ENCODE data around the gene BNC1.
"Not testable (repeated sequence)": the region's sequence is repeated elsewhere in the genome, so short reads cannot be mapped to it uniquely, and the experiment has no call there.

BNC1 gene

DNA sequence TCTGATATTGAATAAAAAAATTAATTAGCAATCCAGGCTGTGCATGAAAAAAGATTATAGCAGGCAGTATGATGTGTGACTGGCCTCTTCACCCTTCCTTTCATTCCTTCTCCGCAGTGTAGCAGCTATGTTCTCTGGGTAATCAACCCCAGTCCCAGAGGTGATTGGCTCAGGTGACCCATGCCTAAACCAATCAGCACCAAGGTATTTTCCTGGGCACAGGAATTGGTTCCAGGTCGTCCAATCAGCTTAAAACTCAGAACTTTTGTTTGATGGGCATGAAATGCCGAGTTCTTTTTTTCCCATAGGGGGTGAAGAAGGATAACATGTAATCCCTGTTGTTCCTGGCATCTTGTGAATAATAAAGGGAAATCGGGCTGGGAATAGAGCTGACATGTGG is 5.8 kb upstream of the BNC1 start:
- DNase-seq: no peak

DNA sequence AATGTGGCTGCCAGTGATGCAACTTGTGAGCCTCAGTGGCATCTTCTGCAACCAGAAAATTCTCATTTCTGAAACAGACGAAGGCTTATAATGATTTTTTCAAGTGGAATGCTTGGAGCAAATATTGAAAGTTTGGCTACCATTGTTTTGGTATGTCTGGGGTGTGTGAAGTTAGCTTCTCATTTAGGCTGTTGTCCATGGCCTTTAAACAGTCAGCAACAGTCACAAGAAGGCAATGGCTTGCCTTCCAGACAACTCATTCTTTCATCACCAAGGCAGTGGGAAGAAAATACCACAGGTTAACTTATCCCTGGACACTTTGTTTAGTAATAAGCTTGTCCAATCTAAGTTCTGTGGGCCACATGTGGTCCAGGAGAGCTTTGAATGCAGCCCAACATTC is 4.7 kb upstream of the BNC1 start:
- DNase-seq: no peak

DNA sequence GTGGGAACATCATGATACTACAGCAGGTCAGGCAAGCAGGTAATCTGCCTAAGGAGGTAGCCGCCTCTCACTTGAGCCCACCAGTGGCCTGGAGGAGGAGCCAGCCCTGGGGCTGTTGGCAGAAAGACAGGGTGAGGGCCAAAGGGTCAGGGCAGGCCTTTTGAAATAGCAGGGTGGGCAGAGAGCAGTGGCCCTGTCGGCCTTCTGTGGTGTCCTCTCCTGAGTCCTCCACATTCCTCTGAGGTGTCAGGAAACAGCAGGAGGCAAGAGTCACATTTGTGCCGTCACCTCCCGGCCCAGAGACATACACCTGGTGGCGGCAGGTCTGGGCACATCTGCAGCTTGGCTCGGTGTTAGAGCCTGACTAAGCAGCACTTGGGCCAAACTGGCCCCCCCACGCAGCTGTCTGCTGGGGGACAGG is 3.9 kb upstream of the BNC1 start:
- DNase-seq: no peak

DNA sequence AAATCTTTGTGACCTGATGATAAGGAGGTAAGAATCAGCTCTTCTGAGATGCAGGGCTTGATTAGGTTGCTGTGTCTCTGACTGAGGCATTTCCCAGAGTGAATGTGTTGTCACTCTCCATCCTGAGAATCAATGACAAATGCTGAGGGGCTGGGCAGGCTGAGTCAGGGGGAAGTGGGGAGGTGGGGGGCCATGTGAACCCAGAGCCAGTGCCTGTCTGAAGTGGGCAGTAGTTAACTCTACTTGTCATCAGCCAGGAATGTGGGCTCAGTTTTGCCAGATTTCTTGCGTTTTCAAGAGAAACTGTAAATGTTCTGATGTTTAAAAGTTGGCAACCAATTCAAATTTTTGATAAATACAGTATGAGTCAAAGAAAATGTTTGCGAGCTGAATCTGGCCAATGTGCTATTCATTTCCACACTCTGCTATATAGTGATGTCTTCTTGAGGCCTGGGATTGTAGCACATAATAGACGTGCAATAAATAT is 3.1 kb upstream of the BNC1 start:
- DNase-seq: no peak

DNA sequence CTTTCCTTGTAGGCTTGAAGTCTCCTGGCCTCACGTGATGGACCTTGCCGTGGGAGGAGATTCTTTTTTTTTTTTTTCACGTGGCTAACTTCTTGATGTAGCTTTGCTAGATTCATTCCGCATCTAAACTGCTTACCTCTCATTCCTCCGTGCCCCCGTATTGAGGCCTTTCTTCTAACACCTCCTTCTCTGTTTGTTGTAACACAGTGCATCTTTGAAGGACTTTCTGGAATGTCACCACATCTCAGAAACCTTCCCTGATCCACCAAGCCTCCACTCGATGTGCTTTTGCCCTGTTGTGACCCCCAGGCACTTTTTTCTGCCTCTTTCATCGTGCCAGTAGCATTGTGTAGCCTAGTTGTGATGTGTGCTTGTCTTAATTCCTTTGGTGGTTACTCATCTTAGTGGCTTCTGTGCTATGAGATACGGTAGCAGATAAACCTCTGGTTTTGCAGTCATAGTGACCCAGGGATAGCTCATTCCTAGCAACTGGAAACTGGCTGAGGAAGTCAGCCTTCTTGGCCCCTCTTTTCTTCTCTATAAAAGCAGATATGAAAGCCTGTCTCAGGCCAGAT is 1.6 kb upstream of the BNC1 start:
- DNase-seq: no peak

DNA sequence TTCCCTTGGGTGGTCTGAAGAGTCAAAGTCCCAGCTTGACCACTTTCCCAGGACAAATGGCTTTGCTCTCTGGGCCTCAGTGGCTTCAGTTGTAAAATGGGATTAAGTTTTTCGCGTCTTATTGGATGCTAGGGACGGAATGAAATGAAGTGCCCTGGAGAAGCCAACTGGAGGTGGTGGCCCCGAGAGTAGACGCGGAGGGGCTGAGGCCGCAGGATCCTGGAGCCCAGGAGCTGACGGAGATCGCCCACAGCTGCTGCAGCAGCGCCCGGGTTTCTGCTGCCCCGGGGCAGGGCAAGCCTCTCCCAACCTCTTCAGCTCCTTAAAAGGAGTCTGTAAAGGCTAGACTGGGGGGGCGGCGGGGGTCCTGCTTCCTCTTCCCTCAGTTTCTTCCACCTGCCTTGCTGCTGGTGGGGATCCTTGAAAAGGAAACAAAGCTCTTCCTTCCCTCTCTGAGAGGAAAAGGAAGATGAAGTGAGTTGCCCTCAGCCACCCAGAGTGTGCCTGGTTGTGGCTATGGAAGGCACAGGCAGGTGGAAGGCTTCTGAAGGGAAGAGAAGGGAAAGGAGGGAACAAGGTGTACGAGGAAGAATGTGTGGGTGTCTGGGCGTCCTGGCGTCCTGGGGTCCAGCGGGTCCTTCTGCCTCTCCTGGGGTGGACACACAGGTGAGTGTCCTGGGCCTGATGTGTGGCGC is 967 bp upstream of the BNC1 start:
- no peak for DNase-seq

DNA sequence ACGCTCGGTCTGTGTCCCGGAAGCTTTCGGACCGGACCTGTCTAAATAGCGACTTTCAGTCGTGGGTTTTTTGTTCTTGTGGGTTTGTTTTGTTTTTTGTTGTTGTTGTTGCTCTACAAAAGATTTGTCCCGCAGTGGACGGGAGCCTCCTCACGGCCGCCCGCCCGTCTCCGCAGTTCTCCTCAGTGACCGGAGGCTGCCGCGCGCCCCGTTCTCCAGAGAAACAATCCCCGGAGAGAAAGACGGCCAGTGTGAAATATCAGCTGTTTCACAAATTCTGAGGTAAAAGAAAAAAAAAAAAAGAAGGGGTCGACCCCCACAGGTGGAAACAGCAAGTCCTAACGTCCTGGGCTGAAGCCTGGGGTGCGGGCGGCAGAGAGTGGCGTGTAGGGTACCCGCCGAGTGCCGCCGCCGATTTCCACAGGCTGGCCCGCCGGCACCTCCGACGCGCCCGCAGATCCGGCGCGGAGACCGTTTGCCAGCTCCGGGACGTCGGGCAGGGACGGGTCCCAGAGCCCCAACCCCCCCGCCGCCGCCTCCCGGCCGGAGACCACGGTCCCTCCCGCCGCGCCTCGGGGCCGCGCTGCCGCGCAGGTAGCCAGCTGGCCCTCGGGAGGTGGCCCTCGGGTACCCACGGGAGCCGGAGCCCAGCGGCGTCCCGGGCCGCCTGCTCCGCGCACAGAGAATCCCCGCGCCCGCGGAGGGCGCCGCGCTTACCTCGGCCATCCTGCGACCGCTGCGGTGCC is 478 bp downstream of the BNC1 start:
- no peak for DNase-seq

DNA sequence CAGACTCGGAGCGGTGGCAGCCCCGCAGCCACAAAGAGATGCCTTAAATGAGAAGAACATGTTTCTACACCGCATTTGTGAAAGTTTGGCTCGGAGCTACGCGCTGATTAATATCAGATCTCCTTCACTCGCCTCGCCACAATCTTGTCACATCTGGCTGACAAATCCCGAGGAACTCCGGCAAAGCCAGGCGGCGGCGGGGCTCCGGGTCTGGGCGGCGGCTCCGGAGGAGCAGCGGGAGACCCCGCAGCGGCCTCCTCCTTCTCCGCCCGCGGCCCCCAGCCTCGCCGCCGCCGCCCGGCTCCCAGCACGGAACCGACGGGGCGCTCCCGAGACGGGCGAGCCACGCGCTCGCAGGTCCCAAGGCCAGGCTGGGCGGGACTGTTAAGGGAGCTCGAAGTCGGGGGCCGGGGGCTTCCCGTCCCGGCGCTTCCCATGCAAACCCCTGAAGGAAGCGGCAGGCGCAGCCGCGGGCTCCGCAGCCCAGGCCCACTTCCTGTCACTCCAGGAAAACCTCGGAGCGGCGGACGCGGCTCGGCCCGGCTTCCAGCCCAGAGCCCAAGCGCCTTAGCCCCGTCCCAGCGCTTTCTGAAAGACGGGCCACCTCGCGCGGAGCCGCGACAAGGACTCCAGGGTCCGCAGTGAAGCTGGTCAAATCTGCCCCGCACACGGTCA is 1.2 kb downstream of the BNC1 start:
- DNase-seq: no peak

DNA sequence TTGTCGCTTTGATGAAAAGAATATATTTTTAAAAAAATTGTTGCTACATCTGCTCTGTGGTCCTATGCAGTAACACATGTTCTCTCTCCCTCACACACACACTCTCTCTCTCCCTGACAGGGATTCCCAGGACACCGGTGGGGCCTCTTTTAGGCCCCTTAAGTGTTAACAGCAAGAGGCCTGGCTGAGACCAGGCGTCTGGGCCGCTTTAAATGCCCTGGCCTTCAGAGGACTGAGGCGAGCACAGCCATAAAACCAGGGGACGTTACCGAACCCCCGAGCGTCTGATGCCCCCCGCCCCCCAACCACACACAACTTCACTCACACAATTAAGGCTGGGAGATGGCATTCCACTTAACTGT is 1.7 kb downstream of the BNC1 start:
- DNase-seq: no peak

DNA sequence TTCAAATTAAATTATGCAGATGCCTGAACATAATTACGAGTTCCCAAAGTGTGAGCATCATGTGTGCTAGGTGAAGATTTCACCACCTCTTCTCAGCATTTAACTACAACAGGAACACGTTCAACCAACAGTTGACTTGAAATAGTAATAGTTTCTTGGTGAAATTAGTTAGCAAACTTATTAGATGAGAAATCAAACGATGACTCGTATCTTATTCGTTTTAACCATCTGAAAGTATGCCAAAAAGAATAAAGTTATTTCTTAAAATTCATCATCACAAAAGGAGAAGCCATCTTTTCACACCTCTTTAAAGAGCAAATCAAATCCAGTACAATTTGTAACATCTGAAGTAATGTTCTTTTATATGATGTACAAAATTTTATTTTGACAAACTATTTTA is 2.3 kb downstream of the BNC1 start:
- DNase-seq: no peak

DNA sequence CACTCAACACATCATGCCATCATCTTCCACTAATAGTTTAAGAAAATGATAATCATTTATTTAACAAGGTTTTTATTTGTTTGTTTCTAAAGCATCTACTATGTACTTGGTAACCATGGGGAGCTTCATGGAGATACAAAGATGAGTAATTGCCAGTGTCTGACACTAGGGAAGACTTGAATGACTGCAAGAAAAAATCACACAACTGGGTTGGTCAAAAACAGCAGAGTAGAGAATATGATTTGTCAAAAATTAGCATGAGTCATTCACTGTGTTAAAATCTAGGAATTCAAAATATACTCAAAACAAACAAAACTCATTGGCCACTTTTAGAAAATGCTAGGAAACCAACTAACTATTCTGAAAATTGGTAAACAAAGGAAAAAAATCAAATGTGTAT is 6.3 kb downstream of the BNC1 start:
- DNase-seq: no peak

DNA sequence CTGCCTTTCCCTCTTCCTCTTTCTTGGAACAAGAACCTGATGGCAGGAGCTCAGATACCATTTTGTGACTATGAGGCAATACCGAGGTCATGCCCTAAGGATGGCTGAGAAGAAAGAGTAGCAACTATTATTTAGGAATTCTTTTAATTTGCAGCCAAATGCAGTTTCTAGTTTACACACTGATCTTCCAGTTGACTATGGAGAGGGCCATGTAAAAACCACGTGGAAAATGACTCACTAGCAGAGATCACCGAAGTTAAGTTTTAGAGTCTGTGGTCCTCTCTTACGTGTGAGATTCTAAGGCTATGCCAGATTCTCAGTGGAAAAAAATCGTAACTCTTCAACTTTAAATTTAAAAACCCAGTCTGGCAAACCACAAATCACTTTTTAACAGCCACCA is 7.8 kb downstream of the BNC1 start:
- no peak for DNase-seq

DNA sequence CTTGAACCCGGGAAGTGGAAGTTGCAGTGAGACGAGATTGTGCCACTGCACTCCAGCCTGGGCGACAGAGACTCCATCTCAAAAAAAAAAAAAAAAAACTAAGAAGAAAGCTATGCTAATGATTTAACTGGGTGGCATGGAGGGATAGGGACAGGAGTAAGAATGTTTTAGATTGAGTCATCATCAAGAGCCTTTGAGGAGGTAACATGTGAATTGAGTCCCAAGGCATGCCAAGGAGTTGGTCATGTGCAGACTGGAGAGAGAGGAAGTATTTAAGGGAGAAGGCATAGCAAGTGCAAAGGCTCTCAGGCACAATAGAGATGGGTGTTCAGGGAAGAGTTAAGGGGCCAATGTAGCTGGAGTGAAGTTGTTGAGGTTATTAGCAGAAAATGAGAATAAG is 9.1 kb downstream of the BNC1 start:
- no peak for DNase-seq

DNA sequence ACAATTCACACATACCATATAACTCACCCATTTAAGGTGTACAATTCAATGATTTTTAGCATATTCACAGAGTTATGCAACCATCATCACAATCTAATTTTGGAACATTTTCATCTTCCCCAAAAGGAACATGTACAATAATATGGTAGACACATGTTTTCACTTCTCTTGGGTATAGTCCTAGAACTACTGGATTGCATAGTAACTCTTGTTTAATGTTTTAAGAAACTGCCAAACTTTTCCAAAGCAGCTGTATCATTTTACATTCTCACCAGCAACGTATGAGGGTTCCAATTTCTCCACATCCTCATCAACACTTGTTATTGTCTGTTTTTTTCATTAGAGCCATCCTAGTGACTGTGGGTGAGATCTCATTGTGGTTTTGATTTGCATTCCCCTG is 14.3 kb downstream of the BNC1 start:
- no peak for DNase-seq

DNA sequence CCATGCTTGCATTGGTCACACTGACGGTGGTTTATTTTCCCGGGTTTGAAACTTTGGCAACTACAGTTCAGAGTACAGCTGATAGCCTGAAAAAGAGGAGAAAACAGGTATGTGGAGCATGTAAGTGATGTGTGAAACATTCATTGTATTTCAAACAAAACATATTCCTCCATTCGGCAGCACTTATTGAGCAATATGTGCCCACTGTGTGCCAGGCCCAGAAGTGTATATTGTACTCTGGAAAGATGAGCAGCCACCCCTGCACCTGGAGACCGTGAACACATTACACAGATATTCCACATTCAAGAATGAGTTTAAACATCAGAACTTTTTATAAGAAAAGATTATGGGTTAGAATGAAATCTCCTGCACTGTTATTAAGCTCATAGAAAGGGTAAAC is 16.3 kb downstream of the BNC1 start:
- no peak for DNase-seq

DNA sequence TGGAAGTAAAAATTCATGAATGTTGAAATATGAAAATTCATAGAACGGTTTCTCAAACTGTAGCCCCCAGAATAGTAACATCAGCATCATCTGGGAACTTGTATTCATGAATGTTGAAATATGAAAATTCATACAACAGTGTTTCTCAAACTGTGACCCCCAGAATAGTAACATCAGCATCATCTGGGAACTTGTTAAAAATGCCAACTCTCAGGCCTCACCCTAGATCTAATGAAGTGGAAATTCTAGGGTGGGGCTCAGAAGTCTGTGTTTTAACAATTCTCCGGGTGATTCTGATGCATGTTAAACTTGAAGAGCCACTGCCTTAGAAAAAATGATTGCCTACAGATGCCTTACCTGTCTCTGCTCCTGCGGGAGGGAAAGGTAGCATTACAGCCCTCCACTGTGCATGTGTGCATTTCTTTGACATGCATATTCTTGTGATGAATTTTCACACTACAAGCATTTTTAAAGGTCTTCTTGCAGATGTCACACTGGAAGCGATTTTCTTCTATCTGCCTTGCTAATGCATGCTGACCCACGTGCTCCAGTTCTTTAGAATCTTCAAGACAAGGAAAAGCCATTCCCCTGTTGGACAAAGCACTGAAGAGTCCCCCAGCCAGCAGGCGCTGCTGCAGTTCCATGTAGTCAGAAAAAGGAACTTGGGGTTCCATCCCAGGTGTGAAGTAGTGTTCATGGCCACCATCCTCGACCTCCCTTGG is 21.7 kb downstream of the BNC1 start:
- no peak for DNase-seq

DNA sequence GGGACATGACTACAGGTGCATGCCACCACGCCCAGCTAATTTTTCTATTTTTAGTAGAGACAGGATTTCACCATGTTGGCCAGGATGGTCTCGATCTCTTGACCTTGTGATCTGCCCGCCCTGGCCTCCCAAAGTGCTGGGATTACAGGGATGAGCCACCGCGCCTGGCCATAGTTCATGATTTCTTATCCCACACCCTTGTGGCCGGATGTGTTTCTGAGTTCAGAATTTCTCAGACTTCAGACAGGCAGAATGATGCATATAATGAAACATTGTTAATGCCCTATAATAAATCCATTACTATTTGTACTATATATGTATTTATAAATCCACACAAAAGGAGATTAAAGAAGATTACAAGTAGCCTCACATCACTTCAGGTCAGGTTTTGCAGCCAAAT is 22.3 kb downstream of the BNC1 start:
- DNase-seq: not testable (repeated sequence)

DNA sequence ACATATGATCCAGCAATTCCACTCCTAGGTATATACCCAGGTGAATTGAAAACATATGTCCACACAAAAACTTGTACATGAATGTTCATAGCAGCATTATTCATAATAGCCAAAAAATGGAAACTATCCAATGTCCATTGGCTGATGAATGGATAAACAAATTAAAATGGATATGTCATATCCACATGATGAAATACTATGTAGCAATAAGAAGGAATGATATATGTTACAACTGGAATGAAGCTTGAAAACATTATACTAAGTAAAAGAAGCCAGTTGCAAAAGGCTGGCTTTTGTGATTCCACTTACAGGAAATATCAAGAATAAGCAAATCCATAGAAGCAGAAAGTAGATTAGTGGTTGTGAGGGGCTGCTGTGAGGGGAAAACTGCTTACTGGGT is 33.7 kb downstream of the BNC1 start:
- no peak for DNase-seq

DNA sequence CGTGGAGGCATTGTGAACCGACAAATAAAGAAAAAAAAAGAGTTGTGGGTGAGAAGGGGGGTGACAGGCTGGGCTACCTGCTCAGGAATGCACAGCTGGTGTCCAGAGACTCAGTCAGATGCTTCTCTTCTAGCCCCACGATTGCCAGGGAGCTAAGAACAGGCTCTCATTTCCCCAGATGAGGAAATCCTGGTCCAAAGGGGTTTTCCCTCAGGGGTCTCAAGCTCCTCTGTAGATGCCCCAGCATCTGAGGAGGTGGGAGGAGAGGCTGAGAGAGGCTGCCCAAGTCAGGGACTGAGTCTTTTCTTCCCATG is 35.5 kb downstream of the BNC1 start:
- no peak for DNase-seq

DNA sequence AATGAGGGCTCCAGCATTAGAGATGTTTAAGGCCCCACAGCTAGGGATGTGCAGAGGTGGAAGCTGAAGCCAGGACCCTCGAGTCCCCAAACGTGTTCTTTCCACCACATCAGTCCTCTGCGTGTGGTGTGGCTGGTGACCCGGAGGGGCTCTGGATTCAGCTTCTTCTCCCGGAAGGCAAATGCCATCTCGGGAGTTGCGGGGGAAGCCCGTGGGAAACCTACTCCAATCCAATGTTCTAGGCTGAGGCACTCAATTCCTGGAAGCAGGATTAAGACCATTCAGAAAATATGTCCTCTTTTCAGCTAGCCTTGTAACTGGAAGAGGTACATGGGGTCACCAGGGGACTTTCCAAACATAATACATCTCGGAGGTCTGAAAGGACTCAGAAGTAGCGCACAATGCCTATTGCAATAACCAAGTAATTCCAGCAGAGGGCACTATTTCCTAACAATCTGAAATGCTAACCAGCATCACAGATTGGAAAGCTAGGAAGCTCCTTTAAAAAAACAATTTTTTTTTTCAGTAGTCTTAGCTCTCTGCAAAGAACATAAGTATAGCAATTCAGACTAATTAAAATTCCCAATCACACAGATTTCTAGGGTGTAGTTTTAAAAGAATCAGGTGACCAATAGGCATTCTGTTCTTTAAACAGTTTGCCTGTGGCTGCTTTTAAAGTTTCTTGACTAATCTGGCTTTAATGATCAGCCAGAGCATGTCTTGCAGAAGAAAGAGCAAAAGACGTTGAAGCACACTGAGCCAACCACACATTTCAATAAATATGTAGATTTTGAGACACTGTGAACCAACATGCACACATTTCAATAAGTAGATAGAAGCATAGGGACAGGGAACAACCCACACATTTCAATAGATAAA is 36.1 kb downstream of the BNC1 start:
- no peak for DNase-seq

DNA sequence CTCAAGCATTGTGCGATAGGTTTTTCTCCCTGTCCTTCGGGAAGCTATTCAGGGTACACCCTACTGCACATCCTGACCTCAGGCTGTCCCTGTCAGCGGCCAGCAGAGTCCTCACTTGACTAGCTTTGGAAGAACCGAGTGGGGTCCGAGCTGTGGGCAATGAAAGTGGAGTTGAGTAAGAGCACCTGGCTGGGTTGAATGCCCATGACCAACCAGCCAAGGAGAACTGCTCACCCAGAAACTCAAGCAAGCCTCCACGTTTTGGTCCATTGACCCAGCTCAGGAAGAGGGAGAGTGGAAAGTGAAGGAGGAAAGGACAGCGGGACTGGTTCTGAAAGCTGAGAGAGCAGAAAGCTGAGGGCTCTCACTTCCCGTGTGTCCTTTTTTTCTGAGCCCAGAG is 40.8 kb downstream of the BNC1 start:
- DNase-seq: no peak

DNA sequence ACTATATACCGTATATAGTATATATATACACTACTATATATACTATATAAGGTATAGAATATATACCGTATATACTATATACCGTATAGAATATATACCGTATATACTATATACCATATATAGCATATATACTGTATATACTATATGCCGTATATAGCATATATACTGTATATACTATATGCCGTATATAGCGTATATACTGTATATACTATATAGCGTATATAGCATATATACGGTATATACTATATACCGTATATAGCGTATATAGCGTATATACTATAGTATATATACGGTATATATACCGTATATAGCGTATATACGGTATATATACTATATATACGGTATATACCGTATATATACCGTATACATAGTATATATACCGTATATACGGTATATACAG is 54.2 kb downstream of the BNC1 start:
- DNase-seq: no peak
